HG02981 (cell line): ENCODE measurements around the gene MAP7D1.
A peak's percentile ranks its signal among the peaks of the same experiment; 100 is the strongest.

Source experiments
- ATAC-seq: cut with Tn5 transposase; IDR thresholded peaks from one replicate; pipeline ENCODE4 v1.9.1; 2021; ENCODE audit warnings: mild to moderate bottlenecking, moderate library complexity; ENCODE audit not compliant: unreplicated experiment

MAP7D1 gene

GRCh38 chr1:36155408-36156328 is at the start of gene MAP7D1:
MAP7D1 (plus strand) TSS chr1:36156160; CDS start chr1:36156418, 258 bp downstream.
- peak; percentile 51 for ATAC-seq

- ATAC-seq = no peak
Measured at GRCh38 chr1:36106269-36106668, 49.7 kb upstream of the MAP7D1 start.

- no peak for ATAC-seq
Measured at GRCh38 chr1:36107394-36107793, 48.6 kb upstream of the MAP7D1 start.

- ATAC-seq = no peak
Measured at GRCh38 chr1:36108314-36108713, 47.6 kb upstream of the MAP7D1 start.

GRCh38 chr1:36109041-36109679 is 46.8 kb upstream of the MAP7D1 start:
- ATAC-seq = no peak

- no peak for ATAC-seq
Measured at GRCh38 chr1:36111151-36111550, 44.8 kb upstream of the MAP7D1 start.

GRCh38 chr1:36112823-36113222 is 43.1 kb upstream of the MAP7D1 start:
- no peak for ATAC-seq

GRCh38 chr1:36114371-36114770 is 41.6 kb upstream of the MAP7D1 start:
- ATAC-seq = no peak

GRCh38 chr1:36115200-36115669 is 40.7 kb upstream of the MAP7D1 start:
- no peak for ATAC-seq

- no peak for ATAC-seq
Measured at GRCh38 chr1:36115931-36116330, 40.0 kb upstream of the MAP7D1 start.

- no peak for ATAC-seq
Measured at GRCh38 chr1:36116901-36117300, 39.1 kb upstream of the MAP7D1 start.

GRCh38 chr1:36118447-36119204 is 37.3 kb upstream of the MAP7D1 start:
- no peak for ATAC-seq

- ATAC-seq = no peak
Measured at GRCh38 chr1:36119456-36119855, 36.5 kb upstream of the MAP7D1 start.

- ATAC-seq = no peak
Measured at GRCh38 chr1:36122062-36123030, 33.6 kb upstream of the MAP7D1 start.

GRCh38 chr1:36123356-36123755 is 32.6 kb upstream of the MAP7D1 start:
- ATAC-seq = no peak

GRCh38 chr1:36124404-36125128 is 31.4 kb upstream of the MAP7D1 start:
- no peak for ATAC-seq

GRCh38 chr1:36125129-36125991 is 30.6 kb upstream of the MAP7D1 start, which contains the start of gene COL8A2:
COL8A2 (minus strand) TSS chr1:36125222; CDS start chr1:36100242, 24,980 bp downstream.
- no peak for ATAC-seq

GRCh38 chr1:36126005-36126716 is 29.8 kb upstream of the MAP7D1 start:
- ATAC-seq = no peak
